CD4-positive, alpha-beta memory T cell (primary cell): ENCODE data around the gene GINM1. TPM values are rescaled to one million over a fixed set of nuclear protein-coding genes. Genes with fewer than 3 reads are reported as not detected.

ENCODE experiments used
- CTCF ChIA-PET: fragments of 350-600 bp; sonication (Branson Sonifier 250); formaldehyde crosslinking; loops from one replicate; lab custom pipeline; 2021; ENCODE audit warnings: inconsistent platforms; ENCODE audit not compliant: partially characterized antibody; lab: Charles Lee
- POLR2A ChIA-PET: fragments of 350-600 bp; sonication (Branson Sonifier 250); formaldehyde crosslinking; loops from one replicate; lab custom pipeline; 2021; ENCODE audit not compliant: partially characterized antibody; lab: Charles Lee
- DNase-seq, 5 donors: peaks; one replicate each; pipeline versions ENCODE4 v3.0.0 to v3.0.0-alpha.2; 2020 to 2022; ENCODE audit warnings: mixed read lengths in 1 of 5
- H3K27ac ChIP-seq: one replicate; pipeline ENCODE4 v1.7.0; 2013; ENCODE audit warnings: low read depth, low read length
- H3K27me3 ChIP-seq: 2 replicates; pipeline ENCODE4 v1.7.0; 2013; ENCODE audit warnings: mild to moderate bottlenecking, low read length, moderate library complexity; ENCODE audit not compliant: insufficient read depth
- H3K36me3 ChIP-seq: 2 replicates; pipeline ENCODE4 v1.7.0; 2013; ENCODE audit warnings: mild to moderate bottlenecking, low read length, moderate library complexity; ENCODE audit not compliant: insufficient read depth
- H3K4me1 ChIP-seq: 2 replicates; pipeline ENCODE4 v1.7.0; 2013; ENCODE audit warnings: mild to moderate bottlenecking, low read length, moderate library complexity; ENCODE audit not compliant: insufficient read depth
- H3K4me3 ChIP-seq, 2 donors: one replicate each; pipeline ENCODE4 v1.7.0; 2013; ENCODE audit warnings: low read length in 2 of 2, mild to moderate bottlenecking in 1 of 2
- H3K9me3 ChIP-seq, 2 donors: one replicate each; pipeline ENCODE4 v1.7.0; 2013; ENCODE audit warnings: low read length in 2 of 2, control low read depth in 1 of 2; ENCODE audit not compliant: control insufficient read depth in 1 of 2
- H3K27ac Mint-ChIP-seq, 7 donors: one replicate each; pipeline ENCODE4 v1.8.0; 2020 to 2021; ENCODE audit warnings: mixed read lengths in 7 of 7, mild to moderate bottlenecking in 6 of 7, inconsistent platforms in 3 of 7, moderate library complexity in 3 of 7
- H3K27me3 Mint-ChIP-seq, 2 donors: one replicate each; pipeline ENCODE4 v1.8.0; 2020 to 2021; ENCODE audit warnings: mixed read lengths in 2 of 2
- H3K36me3 Mint-ChIP-seq, 2 donors: one replicate each; pipeline ENCODE4 v1.8.0; 2020 to 2021; ENCODE audit warnings: mixed read lengths in 2 of 2, inconsistent platforms in 1 of 2, mild to moderate bottlenecking in 1 of 2
- H3K4me1 Mint-ChIP-seq, 4 donors: one replicate each; pipeline ENCODE4 v1.8.0; 2020 to 2021; ENCODE audit warnings: mixed read lengths in 4 of 4, mild to moderate bottlenecking in 1 of 4
- H3K4me3 Mint-ChIP-seq, 8 donors: one replicate each; pipeline ENCODE4 v1.8.0; 2020 to 2021; ENCODE audit warnings: mixed read lengths in 8 of 8, mild to moderate bottlenecking in 7 of 8, moderate library complexity in 6 of 8, inconsistent platforms in 3 of 8
- H3K9me3 Mint-ChIP-seq, 8 donors: one replicate each; pipeline ENCODE4 v1.8.0; 2020 to 2021; ENCODE audit warnings: mixed read lengths in 8 of 8, mild to moderate bottlenecking in 5 of 8, inconsistent platforms in 3 of 8, moderate library complexity in 1 of 8
- intact Hi-C: fragments of 100-400 bp; cut with micrococcal nuclease; formaldehyde crosslinking; loops from one replicate; pipeline ENCODE4 v1.15.1; 2023
- polyA plus RNA-seq, 2 donors: library from polyadenylated mRNA; unstranded; fragments of 300-500 nt; fragmentation: Illumina TruSeq; gene quantifications; one replicate each; pipeline ENCODE4 v1.2.3, GENCODE V29; 2021
- total RNA-seq, 2 experiments: library from RNA; stranded (reverse); gene quantifications; one replicate each; pipeline ENCODE4 v1.2.3, GENCODE V29; 2021

The GINM1 gene
- total and polyA plus RNA-seq, 4 experiments from 2014 or later: 17.1 to 26.1 (median 20.8) TPM

GRCh38 chr6:149563928-149564325 is 2.2 kb upstream of the GINM1 start:
- POLR2A ChIA-PET: interaction anchor here (1.3 to 2.8 kb wide), 2 partner anchors 18 to 154 kb away, joined by 7 to 18 read pairs; partner anchors contain the start of genes LATS1 and PPIL4
- no peaks in the 10 kb centered on the region for H3K9me3 Mint-ChIP-seq
- Histone ChIP-seq H3K4me3 (no peak overlapping the region), H3K27ac (no peak overlapping the region), H3K9me3 (no peaks in the 10 kb centered on the region), H3K27me3 (no peaks in the 10 kb centered on the region), H3K4me1 (peaks cover 25% of the 10 kb centered on the region), H3K36me3 (no peaks in the 10 kb centered on the region)
- intact Hi-C loops: loop anchor here (2.0 kb wide), 1 partner anchor 453 kb away; no protein-coding TSS in a partner anchor
- CTCF ChIA-PET: interaction anchor here (1.3 to 5.1 kb wide), 4 partner anchors 12 to 18 kb away, joined by 3 to 30 read pairs (median 12); partner anchors contain the start of gene PPIL4
- no peak overlapping the region for H3K27ac Mint-ChIP-seq
- peaks cover 0 to 11% of the 10 kb centered on the region in 2 donors for H3K36me3 Mint-ChIP-seq
- H3K4me3 Mint-ChIP-seq: peak overlapping the region in 2 of 8 donors; percentile 31 to 33
- no peak for DNase-seq
- H3K4me1 Mint-ChIP-seq: peaks cover 6 to 29% (median 14%) of the 10 kb centered on the region in 4 donors
- peaks cover 0 to 3% of the 10 kb centered on the region in 2 donors for H3K27me3 Mint-ChIP-seq

GRCh38 chr6:149566410-149567193 is 427 bp downstream of the GINM1 start:
- peak overlapping the region; percentile 93 for H3K27ac ChIP-seq
- Mint-ChIP-seq H3K4me3 (peak overlapping the region; percentile 90 to 95 (median 93)), H3K27me3 (no peaks in the 10 kb centered on the region), H3K9me3 (no peaks in the 10 kb centered on the region), H3K4me1 (peaks cover 11 to 29% (median 17%) of the 10 kb centered on the region in 4 donors), H3K36me3 (peaks cover 0 to 11% of the 10 kb centered on the region in 2 donors), H3K27ac (peak overlapping the region; percentile 86 to 96 (median 89))
- H3K27me3 ChIP-seq: no peaks in the 10 kb centered on the region
- peak in 3 of 5 donors; percentile 41 to 63 (median 53) for DNase-seq
- intact Hi-C loops: loop anchor here (1.0 to 5.0 kb wide), 3 partner anchors 82 to 804 kb away; partner anchors contain the start of genes KATNA1 and NUP43
- no peaks in the 10 kb centered on the region for H3K36me3 ChIP-seq
- H3K9me3 ChIP-seq: no peaks in the 10 kb centered on the region
- peak overlapping the region; percentile 61 to 94 for H3K4me3 ChIP-seq
- H3K4me1 ChIP-seq: peaks cover 25% of the 10 kb centered on the region
- ChIA-PET CTCF (interaction anchor here (4.8 to 5.1 kb wide), 2 partner anchors 15 to 21 kb away, joined by 20 to 30 read pairs; partner anchors contain the start of gene PPIL4), POLR2A (interaction anchor here (1.0 to 2.8 kb wide), 6 partner anchors 16 to 1885 kb away, joined by 3 to 31 read pairs (median 4); partner anchors contain the start of genes LATS1, PPIL4 and RMND1)

GRCh38 chr6:149567194-149567586 is 1.0 kb downstream of the GINM1 start:
- POLR2A ChIA-PET: no interaction called here
- H3K27ac Mint-ChIP-seq: peak overlapping the region; percentile 78 to 96 (median 88)
- Histone ChIP-seq H3K4me1 (peaks cover 25% of the 10 kb centered on the region), H3K36me3 (no peaks in the 10 kb centered on the region), H3K27me3 (no peaks in the 10 kb centered on the region), H3K4me3 (peak overlapping the region; percentile 61 to 94), H3K9me3 (no peaks in the 10 kb centered on the region), H3K27ac (peak overlapping the region; percentile 93)
- H3K36me3 Mint-ChIP-seq: peaks cover 0 to 11% of the 10 kb centered on the region in 2 donors
- CTCF ChIA-PET: no interaction called here
- intact Hi-C loops: loop anchor here (5.0 kb wide), 1 partner anchor 805 kb away; no protein-coding TSS in a partner anchor
- no peak for DNase-seq
- H3K4me1 Mint-ChIP-seq: peaks cover 11 to 29% (median 17%) of the 10 kb centered on the region in 4 donors
- H3K9me3 Mint-ChIP-seq: no peaks in the 10 kb centered on the region
- H3K27me3 Mint-ChIP-seq: no peaks in the 10 kb centered on the region
- H3K4me3 Mint-ChIP-seq: peak overlapping the region; percentile 90 to 95 (median 93)

DNA sequence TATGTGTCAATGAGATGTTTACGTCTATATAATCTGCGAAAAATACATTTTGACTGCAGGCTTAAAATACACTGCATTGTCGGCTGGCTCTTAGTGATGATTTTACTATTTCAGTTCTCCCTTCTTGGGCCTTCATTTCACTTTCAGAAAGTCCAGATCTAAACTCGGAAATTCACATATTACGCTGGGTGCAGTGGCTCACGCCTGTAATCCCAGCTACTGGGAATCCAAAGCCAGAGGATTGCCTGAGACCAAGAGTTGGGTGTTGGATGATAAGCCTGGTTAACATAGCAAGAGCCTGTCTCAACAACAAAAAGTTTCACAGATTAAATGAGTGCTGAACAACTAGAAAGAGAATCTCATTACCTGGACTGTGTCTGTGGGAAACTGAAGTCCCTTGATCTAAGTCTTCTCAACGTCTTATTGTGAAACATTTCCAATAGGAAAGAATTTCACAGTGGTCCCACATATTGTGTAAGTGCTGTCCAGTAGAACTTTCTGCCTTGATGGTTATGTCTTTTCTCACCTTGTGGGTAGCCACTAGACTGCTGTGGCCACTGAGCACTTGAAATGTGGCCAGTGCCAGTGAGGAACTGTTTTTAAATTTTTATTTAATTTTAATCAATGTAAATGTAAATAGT is 1.9 kb downstream of the GINM1 start:
- no peak for DNase-seq
- CTCF ChIA-PET: no interaction called here
- POLR2A ChIA-PET: no interaction called here

GRCh38 chr6:149580880-149581279 is 14.7 kb downstream of the GINM1 start:
- Mint-ChIP-seq H3K4me1 (peaks cover 0 to 4% (median under 1%) of the 10 kb centered on the region in 4 donors), H3K36me3 (peaks cover 29 to 51% of the 10 kb centered on the region in 2 donors), H3K27me3 (no peaks in the 10 kb centered on the region), H3K27ac (peak overlapping the region in 1 of 7 donors; percentile 70), H3K9me3 (no peaks in the 10 kb centered on the region), H3K4me3 (no peak overlapping the region)
- POLR2A ChIA-PET: no interaction called here
- intact Hi-C loops: no loop called here
- CTCF ChIA-PET: no interaction called here
- no peak overlapping the region for H3K4me3 ChIP-seq
- no peaks in the 10 kb centered on the region for H3K9me3 ChIP-seq
- H3K27me3 ChIP-seq: no peaks in the 10 kb centered on the region
- no peak overlapping the region for H3K27ac ChIP-seq
- peaks cover 15% of the 10 kb centered on the region for H3K36me3 ChIP-seq
- DNase-seq: no peak
- no peaks in the 10 kb centered on the region for H3K4me1 ChIP-seq

More for the DNA sequence above, 1.9 kb downstream of the GINM1 start:
- peaks cover 11 to 29% (median 17%) of the 10 kb centered on the region in 4 donors for H3K4me1 Mint-ChIP-seq
- no peaks in the 10 kb centered on the region for H3K9me3 Mint-ChIP-seq
- H3K4me3 Mint-ChIP-seq: peak overlapping the region in 7 of 8 donors; percentile 54 to 93 (median 69)
- Histone ChIP-seq H3K9me3 (no peaks in the 10 kb centered on the region), H3K27ac (no peak overlapping the region), H3K4me1 (peaks cover 25% of the 10 kb centered on the region), H3K27me3 (no peaks in the 10 kb centered on the region), H3K36me3 (no peaks in the 10 kb centered on the region), H3K4me3 (no peak overlapping the region)
- peak overlapping the region in 3 of 7 donors; percentile 31 to 96 (median 55) for H3K27ac Mint-ChIP-seq
- peaks cover 0 to 11% of the 10 kb centered on the region in 2 donors for H3K36me3 Mint-ChIP-seq
- intact Hi-C loops: loop anchor here (5.0 kb wide), 1 partner anchor 806 kb away; no protein-coding TSS in a partner anchor
- no peaks in the 10 kb centered on the region for H3K27me3 Mint-ChIP-seq

DNA sequence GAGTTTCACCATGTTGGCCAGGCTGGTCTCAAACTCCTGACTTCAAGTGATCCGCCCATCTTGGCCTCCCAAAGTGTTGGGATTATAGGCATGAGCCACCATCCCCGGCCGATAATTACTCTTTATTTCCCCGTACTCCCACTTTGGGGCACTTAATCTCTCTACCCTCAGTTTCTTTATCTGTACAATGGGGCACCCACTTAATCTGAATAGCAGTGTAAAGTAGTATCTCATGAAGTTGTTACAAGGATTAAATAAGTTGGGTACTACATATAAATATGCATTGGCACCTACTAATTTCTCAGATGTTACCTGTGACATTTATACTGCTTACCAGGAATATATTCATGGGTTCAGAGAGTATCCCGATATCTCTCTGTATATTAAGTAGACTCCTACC is 15.2 kb downstream of the GINM1 start:
- H3K4me3 Mint-ChIP-seq: no peak overlapping the region
- peaks cover 16% of the 10 kb centered on the region for H3K36me3 ChIP-seq
- H3K4me1 ChIP-seq: no peaks in the 10 kb centered on the region
- H3K4me1 Mint-ChIP-seq: peaks cover 0 to 4% (median under 1%) of the 10 kb centered on the region in 4 donors
- H3K27ac Mint-ChIP-seq: no peak overlapping the region
- DNase-seq: no peak
- H3K9me3 ChIP-seq: no peaks in the 10 kb centered on the region
- H3K27ac ChIP-seq: no peak overlapping the region
- CTCF ChIA-PET: no interaction called here
- POLR2A ChIA-PET: no interaction called here
- H3K27me3 ChIP-seq: no peaks in the 10 kb centered on the region
- H3K27me3 Mint-ChIP-seq: no peaks in the 10 kb centered on the region
- intact Hi-C loops: no loop called here
- no peak overlapping the region for H3K4me3 ChIP-seq
- no peaks in the 10 kb centered on the region for H3K9me3 Mint-ChIP-seq
- peaks cover 31 to 53% of the 10 kb centered on the region in 2 donors for H3K36me3 Mint-ChIP-seq
